NCI-H1694 (cell line): ENCODE measurements around the gene CCL13.

Source experiments
- DNase-seq: peaks from one replicate; lab custom pipeline; 2025; lab: John Stamatoyannopoulos, UW

The CCL13 gene

DNA sequence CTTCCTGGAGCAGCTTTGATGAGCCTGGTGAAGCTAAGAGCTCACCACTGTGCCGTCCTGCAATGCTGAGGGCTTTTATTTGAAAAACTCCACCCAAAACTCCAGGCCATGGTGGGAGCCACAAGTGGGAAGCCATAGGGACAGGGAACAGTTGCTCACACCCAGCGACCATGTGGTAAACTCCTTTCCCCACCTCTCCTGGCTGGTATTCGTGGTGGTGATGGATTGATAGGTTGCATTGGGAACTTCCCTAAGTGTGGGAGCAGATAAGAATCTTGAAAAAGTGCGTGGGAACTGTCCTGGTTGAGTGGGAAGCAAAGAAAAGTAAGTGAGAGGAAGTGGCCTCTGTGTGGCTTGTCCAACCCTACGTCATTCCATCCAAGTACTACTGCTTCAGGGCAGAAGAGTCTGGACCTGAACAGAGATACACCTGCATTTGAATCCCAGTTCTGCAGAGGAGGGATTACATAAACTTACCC is 6.9 kb downstream of the CCL13 start, which contains the start of gene CCL1:
Gene CCL1, minus strand, starts transcription at position 51 of the 479 bp plus-strand sequence. CDS start 72 bp downstream, outside the sequence.
- no peak for DNase-seq

- DNase-seq, result no peak
Measured at GRCh38 chr17:34364751-34365150, 8.5 kb downstream of the CCL13 start.

DNA sequence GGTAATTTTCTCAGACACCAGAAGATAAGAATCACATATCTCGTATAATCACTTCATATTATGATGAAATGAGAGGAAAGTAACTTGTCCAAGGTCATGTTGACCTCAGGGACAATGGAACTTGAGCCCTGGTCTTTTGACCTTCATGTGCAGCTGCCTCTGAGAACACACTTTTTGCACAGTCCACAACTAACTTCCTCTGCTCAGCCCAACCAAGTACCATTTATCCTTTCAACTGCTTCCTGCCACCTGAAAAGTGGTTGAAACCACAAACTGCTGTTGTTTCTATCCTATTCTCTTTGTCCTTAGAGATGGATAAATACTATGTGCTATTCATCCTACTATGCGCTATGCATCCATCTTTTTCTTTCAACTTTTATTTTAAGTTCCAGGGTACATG is 9.1 kb downstream of the CCL13 start:
- DNase-seq, result no peak

- DNase-seq, result no peak
Measured at GRCh38 chr17:34366010-34366409, 9.7 kb downstream of the CCL13 start.

DNA sequence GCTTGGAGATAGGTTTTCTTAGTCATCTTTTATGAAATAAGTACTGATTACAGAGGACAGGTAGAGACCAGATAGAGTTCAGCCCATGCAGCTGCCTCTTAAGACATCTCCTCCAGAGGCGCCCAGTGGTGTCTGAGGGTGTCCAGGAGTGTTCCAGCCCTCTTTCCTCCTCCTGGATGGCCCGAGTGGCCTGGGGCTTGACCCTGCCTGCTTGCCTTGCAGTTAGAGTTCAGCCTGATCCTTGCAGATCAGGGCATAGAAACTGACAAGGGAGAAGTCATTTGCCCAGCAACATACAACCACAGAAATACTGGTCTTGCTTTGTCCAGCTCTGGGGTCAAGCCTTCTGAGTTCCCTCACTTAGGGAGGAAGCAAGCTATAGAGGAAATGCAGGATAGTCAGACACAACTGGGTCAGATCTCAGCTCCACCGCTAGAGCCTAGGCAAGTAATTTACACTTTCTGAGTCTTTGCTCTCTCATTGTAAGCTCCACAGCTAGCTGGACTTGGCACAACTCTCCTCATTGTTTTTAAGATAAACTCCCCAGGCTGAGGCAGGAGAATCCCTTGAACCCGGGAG is 10.3 kb downstream of the CCL13 start:
- no peak for DNase-seq

DNA sequence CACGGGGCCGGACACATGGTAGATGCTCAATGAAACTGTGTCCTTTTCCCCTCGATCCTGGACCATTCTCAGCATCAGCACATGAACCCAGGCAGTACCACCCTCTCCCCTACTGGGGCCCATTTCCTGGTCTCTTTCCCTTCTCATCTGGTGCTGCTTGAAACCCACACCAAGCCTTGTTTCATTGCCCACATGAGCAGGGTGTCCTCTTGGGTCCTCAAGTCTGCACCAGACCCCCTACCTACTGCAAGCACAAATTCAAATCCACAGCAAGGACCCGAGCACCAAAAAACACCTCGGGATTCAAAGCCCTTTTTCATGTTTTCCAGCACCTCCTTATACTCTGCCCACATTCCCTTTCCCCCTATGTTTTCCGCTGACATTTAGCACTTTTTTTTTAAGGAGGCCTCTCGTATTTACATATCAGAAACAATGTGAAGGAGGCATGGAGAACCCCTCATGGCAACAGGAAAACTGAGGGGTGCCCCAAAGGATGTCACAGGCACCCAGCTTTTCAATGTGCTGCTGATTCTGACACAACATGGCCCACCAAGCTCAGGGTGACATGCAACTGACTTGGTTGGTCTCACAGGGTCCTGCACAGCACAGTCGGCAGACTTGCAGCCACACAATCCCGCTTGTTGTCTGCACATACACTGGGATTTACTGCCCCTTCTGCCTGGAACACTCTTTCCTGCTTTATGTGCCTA is 11.4 kb downstream of the CCL13 start:
- no peak for DNase-seq

- no peak for DNase-seq
Measured at GRCh38 chr17:34368196-34368945, 12.1 kb downstream of the CCL13 start.

- no peak for DNase-seq
Measured at GRCh38 chr17:34368946-34369500, 12.7 kb downstream of the CCL13 start.

GRCh38 chr17:34369571-34369970 is 13.3 kb downstream of the CCL13 start:
- no peak for DNase-seq

GRCh38 chr17:34370376-34370996 is 14.2 kb downstream of the CCL13 start:
- no peak for DNase-seq

DNA sequence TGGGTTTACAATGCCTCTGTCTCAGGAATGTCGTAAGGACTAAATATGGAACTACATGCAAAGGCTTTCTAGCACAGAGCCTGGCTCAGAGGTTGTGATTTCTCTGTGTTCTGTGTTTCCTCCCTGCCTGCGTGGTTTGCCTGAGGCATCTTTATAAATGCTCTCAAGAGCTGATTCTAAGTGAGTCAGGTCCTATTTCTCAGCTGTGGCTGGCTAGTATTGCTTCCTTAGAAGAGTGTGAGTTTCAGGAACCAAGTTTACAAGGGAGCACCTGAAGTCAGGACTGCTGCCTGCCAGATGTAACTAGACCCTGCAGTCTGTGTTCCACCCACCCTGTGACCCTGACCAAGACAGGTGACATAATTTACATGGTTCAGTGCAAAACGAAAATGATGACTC is 14.7 kb downstream of the CCL13 start:
- no peak for DNase-seq

DNA sequence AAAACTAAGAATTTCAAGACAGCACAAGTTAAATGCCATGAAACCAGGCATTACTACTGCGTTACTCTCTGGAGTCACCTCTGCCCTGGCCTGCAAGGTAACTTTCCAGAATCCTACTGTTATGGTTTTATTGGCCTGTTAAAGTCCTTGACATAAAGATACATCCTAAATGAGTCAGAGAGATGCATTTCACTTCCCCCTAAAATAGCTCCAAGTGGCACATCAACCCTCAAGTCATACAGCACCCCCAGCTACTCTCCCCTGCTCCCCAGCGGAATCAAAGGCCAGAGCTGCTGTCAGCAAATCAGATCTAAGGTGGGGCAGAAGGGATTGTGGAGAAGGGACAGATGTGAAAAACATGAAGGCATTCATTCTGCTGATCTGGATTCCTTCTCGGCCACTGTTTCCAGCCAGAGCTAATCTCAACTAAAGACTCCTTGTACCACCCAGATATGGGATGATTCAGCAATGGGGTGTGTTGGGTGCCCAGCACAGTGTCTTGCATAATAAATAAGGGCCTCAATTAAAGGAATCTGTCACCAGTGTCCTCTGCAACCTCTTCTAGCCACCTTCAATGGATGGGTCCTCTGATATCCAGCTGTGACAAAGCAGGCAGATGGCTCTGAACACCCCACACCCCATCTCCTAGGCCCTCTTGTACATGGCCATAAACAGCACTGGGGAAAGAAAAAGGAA is 15.3 kb downstream of the CCL13 start:
- DNase-seq, result no peak

DNA sequence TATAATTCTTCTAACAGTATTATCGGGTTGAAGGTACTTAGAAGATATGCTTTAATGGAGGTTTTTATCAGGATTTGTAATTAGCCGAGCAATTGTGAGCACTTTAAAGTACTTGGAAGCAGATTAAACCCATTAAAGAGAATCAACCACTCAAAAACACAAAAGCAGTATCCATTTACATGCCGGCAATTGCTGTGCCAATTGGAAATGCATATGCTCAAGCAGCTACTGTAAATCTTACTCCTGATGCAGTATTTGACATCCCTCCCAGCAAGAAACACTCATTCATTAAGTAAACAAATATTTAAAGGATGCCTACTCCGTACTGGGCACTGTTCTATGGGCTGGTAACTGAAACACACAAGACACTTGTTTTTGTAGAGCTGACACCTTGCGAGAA is 18.2 kb downstream of the CCL13 start:
- no peak for DNase-seq

DNA sequence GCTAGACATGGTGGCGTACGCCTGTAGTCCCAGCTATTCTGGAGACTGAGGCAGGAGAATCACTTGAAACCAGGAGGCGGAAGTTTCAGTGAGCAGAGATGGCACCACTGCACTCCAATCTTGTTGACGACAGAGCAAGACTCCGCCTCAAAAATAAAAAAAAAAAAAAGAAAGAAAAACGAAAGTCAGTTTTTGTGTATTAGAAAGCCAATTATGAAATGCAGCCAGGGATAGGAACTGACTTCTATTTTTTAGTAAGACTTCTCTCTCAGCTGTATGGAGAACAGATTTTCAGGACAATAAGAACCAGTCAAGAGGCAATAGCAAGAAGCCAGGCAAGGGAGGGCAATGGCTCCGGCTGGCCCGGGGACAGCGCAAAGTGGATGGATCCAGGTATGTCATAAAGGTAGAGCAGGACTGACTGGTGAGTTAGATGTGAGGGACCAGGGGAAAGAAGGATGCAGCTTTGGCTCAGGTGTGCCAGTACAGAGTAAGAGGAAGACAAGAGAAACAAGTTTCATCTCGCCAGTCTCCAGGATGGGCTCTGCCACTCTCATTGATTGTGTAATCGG is 19.2 kb downstream of the CCL13 start:
- no peak for DNase-seq

- DNase-seq, result no peak
Measured at GRCh38 chr17:34377078-34377823, 21.0 kb downstream of the CCL13 start.

DNA sequence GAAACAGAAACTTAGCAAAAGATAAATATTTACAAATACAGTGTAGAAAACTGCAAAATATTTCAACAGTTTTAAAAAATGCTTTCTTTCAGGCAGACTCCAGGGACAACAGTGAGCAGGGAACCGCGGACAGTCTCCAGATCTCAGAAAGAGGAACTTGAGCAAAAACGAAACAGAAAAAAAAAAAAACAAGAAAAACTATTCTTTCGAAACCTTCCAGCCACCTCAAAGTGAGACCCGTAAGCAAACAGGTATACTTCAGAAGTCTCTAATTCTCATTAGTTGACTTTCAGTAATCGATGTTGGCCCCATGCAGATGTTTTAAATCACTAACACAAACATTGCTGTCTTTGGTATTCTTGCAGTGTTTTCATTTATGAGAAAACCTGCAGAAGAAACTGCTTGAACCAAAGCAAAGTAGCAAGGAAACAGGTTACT is 22.4 kb downstream of the CCL13 start:
- no peak for DNase-seq

GRCh38 chr17:34379868-34380267 is 23.6 kb downstream of the CCL13 start:
- DNase-seq, result no peak

GRCh38 chr17:34382621-34383124 is 26.4 kb downstream of the CCL13 start:
- no peak for DNase-seq

DNA sequence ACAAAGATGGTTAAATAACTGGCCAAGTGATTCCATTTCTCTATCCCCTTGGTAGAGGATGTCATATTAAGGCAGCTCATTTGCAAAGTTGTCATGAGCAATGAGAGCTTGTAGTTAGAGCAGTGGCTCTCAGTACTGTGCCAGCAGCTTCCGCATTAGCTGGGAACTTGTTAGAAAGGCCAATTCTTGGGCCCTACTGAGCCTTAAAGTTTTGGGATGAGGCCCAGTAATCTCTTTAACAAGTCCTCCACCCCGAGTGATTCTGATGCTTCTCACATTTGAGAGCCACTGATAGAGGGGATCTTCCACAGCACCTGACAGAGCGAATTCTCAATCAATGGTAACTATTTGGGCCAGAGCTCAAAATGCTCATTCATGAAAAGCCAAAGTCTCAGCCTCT is 26.9 kb downstream of the CCL13 start:
- no peak for DNase-seq

- no peak for DNase-seq
Measured at GRCh38 chr17:34384271-34384670, 28.0 kb downstream of the CCL13 start.
